HG02970 (cell line): Measurements from ENCODE around the gene USP24.
A peak's percentile ranks its signal among the peaks of the same experiment; 100 is the strongest.

Experiments used
- ATAC-seq: cut with Tn5 transposase; IDR thresholded peaks from one replicate; pipeline ENCODE4 v1.9.1; 2021; ENCODE audit warnings: mild to moderate bottlenecking, moderate library complexity, moderate number of reproducible peaks; ENCODE audit not compliant: unreplicated experiment, low FRiP score

USP24 gene

GRCh38 chr1:55167224-55167871 is 47.8 kb downstream of the USP24 start:
- ATAC-seq, result no peak

GRCh38 chr1:55164906-55165305 is 50.3 kb downstream of the USP24 start:
- no peak for ATAC-seq

GRCh38 chr1:55159571-55159970 is 55.6 kb downstream of the USP24 start:
- ATAC-seq, result no peak

GRCh38 chr1:55156608-55157007 is 58.6 kb downstream of the USP24 start:
- no peak for ATAC-seq

GRCh38 chr1:55156093-55156492 is 59.1 kb downstream of the USP24 start:
- no peak for ATAC-seq

GRCh38 chr1:55155522-55155921 is 59.6 kb downstream of the USP24 start:
- ATAC-seq, result no peak

- ATAC-seq, result no peak
Measured at GRCh38 chr1:55154616-55155015, 60.5 kb downstream of the USP24 start.

- no peak for ATAC-seq
Measured at GRCh38 chr1:55153031-55153430, 62.1 kb downstream of the USP24 start.

GRCh38 chr1:55150880-55151588 is 64.1 kb downstream of the USP24 start:
- peak; percentile 53 for ATAC-seq

GRCh38 chr1:55148676-55149075 is 66.5 kb downstream of the USP24 start:
- no peak for ATAC-seq

- ATAC-seq, result no peak
Measured at GRCh38 chr1:55147524-55147923, 67.6 kb downstream of the USP24 start.

- ATAC-seq, result no peak
Measured at GRCh38 chr1:55146781-55147180, 68.4 kb downstream of the USP24 start.

GRCh38 chr1:55144886-55145285 is 70.3 kb downstream of the USP24 start:
- ATAC-seq, result no peak

- no peak for ATAC-seq
Measured at GRCh38 chr1:55143684-55144083, 71.5 kb downstream of the USP24 start.

- no peak for ATAC-seq
Measured at GRCh38 chr1:55141295-55141893, 73.8 kb downstream of the USP24 start.

- ATAC-seq, result no peak
Measured at GRCh38 chr1:55140546-55140983, 74.6 kb downstream of the USP24 start.

GRCh38 chr1:55140137-55140536 is 75.0 kb downstream of the USP24 start:
- ATAC-seq, result no peak

- ATAC-seq, result no peak
Measured at GRCh38 chr1:55138823-55139222, 76.3 kb downstream of the USP24 start.

GRCh38 chr1:55134152-55134808 is 80.9 kb downstream of the USP24 start:
- no peak for ATAC-seq

GRCh38 chr1:55131801-55132200 is 83.4 kb downstream of the USP24 start:
- no peak for ATAC-seq

- no peak for ATAC-seq
Measured at GRCh38 chr1:55131218-55131617, 83.9 kb downstream of the USP24 start.
